Right lobe of liver (tissue), 4 donors: ENCODE results near the gene ASIC4.

ENCODE experiments used
- POLR2A ChIP-seq: fragments of 450-650 bp; IDR thresholded peaks from one replicate; pipeline ENCODE4 v1.6.1; 2017; ENCODE audit warnings: antibody characterized with exemption, mild to moderate bottlenecking
- TF ChIP-seq, protein P1 (sequence below), 4 donors: fragments of 200-600 bp in 3 of 4; fragments of 450-650 bp in 1 of 4; IDR thresholded peaks; one replicate each; pipeline versions ENCODE4 v1.5.1 to v1.8.0; 2016 to 2022; ENCODE audit warnings: antibody characterized with exemption in 4 of 4, mild to moderate bottlenecking in 2 of 4
- donor health status: DM: no; HTN: no; CAD: no.
- donor health status: DM: no; HTN: no; CAD: no.
- donor health status: DM: no; HTN: yes; CAD: no.

DNA sequence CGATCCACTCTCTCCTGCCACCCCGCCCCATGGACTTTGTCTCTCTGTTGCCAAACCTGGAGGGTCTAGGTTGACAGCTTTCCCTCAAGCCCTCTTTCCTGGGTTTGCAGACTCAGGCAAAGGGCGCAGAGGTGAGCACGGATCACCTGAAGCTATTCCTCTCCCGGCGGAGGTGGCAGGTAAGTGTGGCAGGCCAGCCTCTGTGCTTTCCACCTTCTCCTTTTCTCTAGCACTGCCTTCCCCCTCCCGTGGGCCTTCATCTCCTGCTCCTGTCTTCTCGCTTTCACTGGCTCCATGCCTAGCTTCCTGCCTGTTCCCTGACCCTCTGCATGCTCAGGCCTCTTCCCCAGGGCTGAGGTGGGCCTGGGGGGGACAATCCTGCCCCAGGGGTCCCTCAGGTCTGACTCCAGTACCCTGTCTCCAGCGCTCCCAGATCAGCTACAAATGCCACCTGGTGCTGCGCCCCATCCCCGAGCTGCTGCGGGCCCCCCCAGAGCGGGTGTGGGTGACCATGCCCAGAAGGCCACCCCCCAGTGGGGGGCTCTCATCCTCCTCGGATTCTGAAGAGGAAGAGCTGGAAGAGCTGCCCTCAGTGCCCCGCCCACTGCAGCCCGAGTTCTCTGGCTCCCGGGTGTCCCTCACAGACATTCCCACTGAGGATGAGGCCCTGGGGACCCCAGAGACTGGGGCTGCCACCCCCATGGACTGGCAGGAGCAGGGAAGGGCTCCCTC lies 31.4 kb upstream of the ASIC4 start:
- TF ChIP-seq POLR2A = no peak
- TF ChIP-seq, protein P1, sequence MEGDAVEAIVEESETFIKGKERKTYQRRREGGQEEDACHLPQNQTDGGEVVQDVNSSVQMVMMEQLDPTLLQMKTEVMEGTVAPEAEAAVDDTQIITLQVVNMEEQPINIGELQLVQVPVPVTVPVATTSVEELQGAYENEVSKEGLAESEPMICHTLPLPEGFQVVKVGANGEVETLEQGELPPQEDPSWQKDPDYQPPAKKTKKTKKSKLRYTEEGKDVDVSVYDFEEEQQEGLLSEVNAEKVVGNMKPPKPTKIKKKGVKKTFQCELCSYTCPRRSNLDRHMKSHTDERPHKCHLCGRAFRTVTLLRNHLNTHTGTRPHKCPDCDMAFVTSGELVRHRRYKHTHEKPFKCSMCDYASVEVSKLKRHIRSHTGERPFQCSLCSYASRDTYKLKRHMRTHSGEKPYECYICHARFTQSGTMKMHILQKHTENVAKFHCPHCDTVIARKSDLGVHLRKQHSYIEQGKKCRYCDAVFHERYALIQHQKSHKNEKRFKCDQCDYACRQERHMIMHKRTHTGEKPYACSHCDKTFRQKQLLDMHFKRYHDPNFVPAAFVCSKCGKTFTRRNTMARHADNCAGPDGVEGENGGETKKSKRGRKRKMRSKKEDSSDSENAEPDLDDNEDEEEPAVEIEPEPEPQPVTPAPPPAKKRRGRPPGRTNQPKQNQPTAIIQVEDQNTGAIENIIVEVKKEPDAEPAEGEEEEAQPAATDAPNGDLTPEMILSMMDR (IDR thresholded peaks at IDR 0.05) = no peak
